ENCODE measurements around the gene COLQ. TPM values are rescaled to one million over a fixed set of nuclear protein-coding genes. Genes with fewer than 3 reads are reported as not detected.

The COLQ gene
- total RNA-seq, 1 experiment from 2014 or later = 1.9 TPM

GRCh38 chr3:15401936-15402335 lies 119.6 kb downstream of the COLQ start:
- no TSS peak for BruUV-seq (replicated peaks)
- RAD21 ChIA-PET (ENCODE audit: low non-redundant PET in 1 of 2, low total read pairs in 2 of 2, uncharacterized antibody in 2 of 2, unreplicated experiment in 2 of 2) = no interaction called here
- peaks cover 0 to 5% of the 10 kb centered on the region in 2 experiments; a peak in 1 of 4 replicates for H3K4me1 ChIP-seq (ENCODE audit: control insufficient read depth in 1 of 2, insufficient read depth in 2 of 2, low read length in 2 of 2)
- no peaks in the 10 kb centered on the region for H3K79me2 ChIP-seq (ENCODE audit: insufficient read depth, low read length)
- TF ChIP-seq ZNF274 (IDR thresholded peaks at IDR 0.05; ENCODE audit: low read depth, low read length) (no peak), EZH2 (IDR thresholded peaks at IDR 0.05) (no peak)
- TF ChIP-seq, protein P1, sequence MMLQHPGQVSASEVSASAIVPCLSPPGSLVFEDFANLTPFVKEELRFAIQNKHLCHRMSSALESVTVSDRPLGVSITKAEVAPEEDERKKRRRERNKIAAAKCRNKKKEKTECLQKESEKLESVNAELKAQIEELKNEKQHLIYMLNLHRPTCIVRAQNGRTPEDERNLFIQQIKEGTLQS (IDR thresholded peaks at IDR 0.05) = no peak
- no peaks in the 10 kb centered on the region for H4K20me1 ChIP-seq (ENCODE audit: insufficient read depth)
- no peaks in the 10 kb centered on the region for H3K27me3 ChIP-seq (ENCODE audit: insufficient read depth, low read length)
- H3K4me3 ChIP-seq (replicated peaks in 1 of 2; ENCODE audit: low read depth in 1 of 2, low read length in 2 of 2) = no peak overlapping the region
- H3K9ac ChIP-seq (ENCODE audit: low read length) = no peak overlapping the region
- H3K9me2 ChIP-seq (ENCODE audit: insufficient read depth) = no peaks in the 10 kb centered on the region
- POLR2A ChIA-PET = no interaction called here
- no peak overlapping the region for H3K27ac ChIP-seq (ENCODE audit: low read depth, low read length)
- no peaks in the 10 kb centered on the region for H3K36me3 ChIP-seq (ENCODE audit: control insufficient read depth in 1 of 2, insufficient read depth in 2 of 2, low read length in 2 of 2)
- H3K4me2 ChIP-seq (ENCODE audit: low read length) = no peak overlapping the region
- DNase-seq (ENCODE audit: low read depth, low spot score) (no peak), ATAC-seq (no peak)
- no peak overlapping the region for H2AFZ ChIP-seq (ENCODE audit: low read depth, low read length, poor library complexity, severe bottlenecking)
- CTCF ChIA-PET = no interaction called here
- intact Hi-C loops (cut with micrococcal nuclease) = no loop called here
- no peaks in the 10 kb centered on the region for H3K9me3 ChIP-seq (ENCODE audit: control insufficient read depth in 1 of 2, insufficient read depth in 1 of 2, low read depth in 1 of 2, low read length in 2 of 2)

Small RNAs within 50 kb of the gene (microRNA-seq; reads per million reads assigned to microRNA genes)
- not detected for gene MIR4270 (ENCODE audit: borderline number of aligned reads)

Other genes starting within 250 kb of the COLQ start
- 13.9 TPM for gene SH3BP5, start 189.1 kb downstream of the COLQ start, total RNA-seq (2021; ENCODE audit: unreplicated experiment)
- 14.7 TPM for gene METTL6, start 94.2 kb downstream of the COLQ start, total RNA-seq (2021; ENCODE audit: unreplicated experiment)
- 32.1 TPM for gene EAF1, start 94.1 kb downstream of the COLQ start, total RNA-seq (2021; ENCODE audit: unreplicated experiment)
- gene HACL1, start 79.9 kb upstream of the COLQ start, total RNA-seq (2021; ENCODE audit: unreplicated experiment) = 20.5 TPM
- 5.0 TPM for gene BTD, start 80.0 kb upstream of the COLQ start, total RNA-seq (2021; ENCODE audit: unreplicated experiment)